ENCODE measurements around the gene CES2.
"Not testable (repeated sequence)": the region's sequence is repeated elsewhere in the genome, so short reads cannot be mapped to it uniquely, and the experiment has no call there.

Gene CES2, protein sequence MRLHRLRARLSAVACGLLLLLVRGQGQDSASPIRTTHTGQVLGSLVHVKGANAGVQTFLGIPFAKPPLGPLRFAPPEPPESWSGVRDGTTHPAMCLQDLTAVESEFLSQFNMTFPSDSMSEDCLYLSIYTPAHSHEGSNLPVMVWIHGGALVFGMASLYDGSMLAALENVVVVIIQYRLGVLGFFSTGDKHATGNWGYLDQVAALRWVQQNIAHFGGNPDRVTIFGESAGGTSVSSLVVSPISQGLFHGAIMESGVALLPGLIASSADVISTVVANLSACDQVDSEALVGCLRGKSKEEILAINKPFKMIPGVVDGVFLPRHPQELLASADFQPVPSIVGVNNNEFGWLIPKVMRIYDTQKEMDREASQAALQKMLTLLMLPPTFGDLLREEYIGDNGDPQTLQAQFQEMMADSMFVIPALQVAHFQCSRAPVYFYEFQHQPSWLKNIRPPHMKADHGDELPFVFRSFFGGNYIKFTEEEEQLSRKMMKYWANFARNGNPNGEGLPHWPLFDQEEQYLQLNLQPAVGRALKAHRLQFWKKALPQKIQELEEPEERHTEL

DNA sequence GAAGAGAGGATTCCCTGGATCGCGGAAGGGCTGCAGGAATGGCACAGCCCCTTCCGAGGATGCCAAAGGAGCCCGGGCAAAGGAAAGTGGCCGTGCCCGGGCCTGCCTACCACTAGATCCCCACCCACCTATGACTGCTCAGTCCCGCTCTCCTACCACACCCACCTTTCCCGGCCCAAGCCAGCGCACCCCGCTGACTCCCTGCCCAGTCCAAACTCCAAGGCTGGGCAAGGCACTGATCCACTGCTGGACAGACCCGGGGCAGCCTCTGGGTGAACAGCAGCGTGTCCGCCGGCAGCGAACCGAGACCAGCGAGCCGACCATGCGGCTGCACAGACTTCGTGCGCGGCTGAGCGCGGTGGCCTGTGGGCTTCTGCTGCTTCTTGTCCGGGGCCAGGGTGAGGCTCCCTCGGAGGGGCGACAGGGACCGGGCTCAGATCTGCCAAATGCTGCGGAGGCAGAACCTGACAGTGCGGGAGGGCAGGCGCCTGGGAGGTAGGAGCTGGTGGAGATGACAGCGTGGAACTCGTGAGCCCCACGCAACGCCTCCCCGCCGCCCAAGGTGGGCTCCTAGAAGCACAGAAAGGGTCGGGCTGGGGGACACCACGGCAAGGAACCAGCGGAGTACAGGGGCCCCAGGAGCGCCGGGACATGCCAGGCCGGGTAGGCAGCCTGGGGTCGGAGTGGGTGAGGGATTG, at the start of gene CES2:
CES2 (plus strand) TSS at position 203 of the 698 bp plus-strand sequence; CDS start at position 323, 120 bp downstream.
- no peak for DNase-seq

DNA sequence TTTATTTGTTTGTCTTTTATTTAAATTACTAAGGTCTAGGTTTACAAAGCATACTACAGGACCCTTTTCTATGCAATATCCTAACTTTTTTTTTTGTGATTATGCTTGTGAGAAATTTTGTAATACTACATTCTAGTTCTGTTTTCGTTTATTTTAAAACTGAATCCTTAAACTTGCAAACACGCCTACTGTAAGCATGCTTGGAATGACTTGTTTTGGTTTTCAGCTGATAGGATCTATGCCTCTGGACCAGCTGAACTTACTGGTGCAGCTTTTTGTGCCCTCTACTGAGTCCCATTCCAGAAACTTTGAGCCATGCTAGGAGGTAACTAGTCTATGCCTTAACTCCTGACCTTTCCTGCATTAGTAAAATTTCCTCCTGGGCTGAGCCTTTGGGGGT, 49.0 kb upstream of the CES2 start:
- no peak for DNase-seq

DNA sequence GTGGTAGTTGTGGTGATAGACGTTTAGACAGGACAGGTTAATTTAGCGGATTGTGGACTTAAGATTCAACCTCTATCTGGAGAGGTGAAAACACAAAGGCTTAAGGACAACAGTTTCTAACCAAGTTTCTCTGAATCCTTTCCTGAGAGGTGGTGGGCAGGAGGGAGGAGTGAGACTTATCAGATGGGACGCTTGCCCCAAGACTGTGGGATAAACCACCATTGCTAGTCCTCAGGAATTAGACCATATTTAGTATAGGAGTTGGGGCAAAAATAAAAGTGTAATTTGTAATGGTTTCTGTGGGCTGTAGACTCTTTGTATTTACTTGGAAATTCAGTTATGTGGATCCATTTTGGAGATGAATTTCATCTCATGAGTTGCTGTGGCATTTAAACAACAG, 48.4 kb upstream of the CES2 start:
- no peak for DNase-seq

DNA sequence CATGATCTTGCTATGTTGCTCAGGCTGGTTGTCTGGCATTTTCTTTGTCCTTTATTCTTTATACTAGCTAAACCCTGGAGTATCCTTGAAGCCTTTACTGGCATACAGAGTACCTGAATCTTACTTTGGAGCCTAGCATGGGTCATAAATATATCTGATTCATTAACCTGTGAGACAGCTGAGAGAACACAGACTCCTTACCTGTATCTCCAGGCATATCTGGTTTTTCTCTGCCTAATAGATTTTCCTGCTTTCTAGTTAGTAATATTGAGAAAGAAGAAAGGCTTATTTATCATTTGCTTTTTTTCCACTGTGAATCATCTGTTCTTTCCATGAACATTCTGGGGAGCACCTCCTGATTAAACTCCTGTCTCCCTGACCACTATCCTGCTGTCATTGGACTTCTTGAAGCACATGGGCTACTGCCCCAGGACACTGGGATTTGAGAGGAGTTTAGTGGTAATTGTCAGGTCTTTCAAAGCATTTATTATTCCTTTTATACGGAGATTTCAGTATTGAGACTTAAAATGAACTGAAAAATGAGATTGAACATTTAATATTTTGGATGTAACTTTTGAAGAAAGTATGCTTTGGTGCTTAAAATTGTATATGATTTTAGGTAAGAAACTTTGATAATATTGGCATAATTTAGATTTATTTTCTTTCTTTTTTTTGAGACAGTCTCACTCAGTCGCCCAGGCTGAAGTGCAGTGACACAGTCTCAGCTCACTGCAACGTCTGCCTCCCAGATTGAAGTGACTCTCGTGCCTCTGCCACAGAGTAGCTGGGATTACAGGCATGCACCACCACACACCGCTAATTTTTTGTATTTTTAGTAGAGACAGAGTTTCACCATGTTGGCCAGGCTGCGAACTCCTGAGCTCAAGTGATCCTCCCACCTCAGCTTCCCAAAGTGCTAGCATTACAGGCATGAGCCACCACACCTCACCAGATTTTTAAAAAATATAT, 46.4 kb upstream of the CES2 start:
- DNase-seq = no peak

DNA sequence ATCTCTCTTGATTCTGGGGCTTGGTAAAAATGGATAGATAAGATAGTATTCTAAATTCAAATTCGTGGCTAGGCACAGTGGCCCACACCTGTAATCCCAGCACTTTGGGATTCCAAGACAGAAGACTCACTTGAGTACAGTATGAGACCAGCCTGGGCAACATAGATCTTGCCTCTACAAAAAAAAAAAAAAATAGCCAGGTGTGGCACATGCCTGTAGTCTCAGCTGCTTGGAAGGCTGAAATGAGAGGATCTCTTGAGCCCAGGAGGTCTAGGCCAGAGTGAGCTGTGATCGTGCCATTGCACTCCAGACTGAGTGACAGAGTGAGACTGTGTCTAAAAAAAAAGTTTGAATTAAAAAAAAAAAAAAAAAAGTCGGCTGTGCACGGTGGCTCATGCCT, 45.7 kb upstream of the CES2 start:
- no peak for DNase-seq

DNA sequence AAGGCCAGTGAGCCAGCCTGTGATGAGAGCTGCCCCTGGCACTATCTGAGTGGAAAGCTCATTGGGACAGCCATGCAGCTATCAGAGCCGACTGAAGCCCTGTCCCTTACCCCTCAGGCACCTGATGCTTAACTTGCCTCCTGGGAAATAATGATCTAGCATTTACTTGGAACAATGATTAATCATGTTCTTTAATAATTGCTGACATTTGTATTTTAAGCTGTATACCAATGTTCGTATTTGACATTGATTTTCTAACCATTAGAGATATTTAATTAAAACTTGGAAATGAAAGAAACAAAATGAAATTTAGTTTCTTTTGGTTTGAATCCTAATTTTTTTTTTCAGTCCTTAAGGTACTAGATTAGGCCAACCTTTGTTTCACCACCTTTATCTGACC, 44.5 kb upstream of the CES2 start:
- no peak for DNase-seq

DNA sequence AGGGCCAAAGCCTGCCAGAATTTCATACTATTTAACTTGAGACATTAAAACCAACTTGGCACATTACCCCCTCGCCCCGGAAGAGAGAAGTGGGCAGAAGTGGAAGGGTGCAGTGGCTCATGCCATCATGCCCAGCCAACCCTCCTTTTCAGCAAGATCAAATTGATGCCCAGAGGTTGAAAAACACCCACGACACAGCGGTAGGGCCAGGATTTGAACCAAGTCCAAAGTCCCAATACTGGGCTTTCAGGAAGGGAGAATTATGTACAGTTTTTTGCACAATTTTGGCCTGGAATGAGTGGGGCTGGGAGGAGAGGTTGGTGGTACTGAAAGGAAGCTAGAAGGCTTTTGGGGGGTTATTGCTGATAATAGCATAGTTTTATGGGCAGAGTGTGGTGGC, 44.0 kb upstream of the CES2 start:
- DNase-seq = no peak

DNA sequence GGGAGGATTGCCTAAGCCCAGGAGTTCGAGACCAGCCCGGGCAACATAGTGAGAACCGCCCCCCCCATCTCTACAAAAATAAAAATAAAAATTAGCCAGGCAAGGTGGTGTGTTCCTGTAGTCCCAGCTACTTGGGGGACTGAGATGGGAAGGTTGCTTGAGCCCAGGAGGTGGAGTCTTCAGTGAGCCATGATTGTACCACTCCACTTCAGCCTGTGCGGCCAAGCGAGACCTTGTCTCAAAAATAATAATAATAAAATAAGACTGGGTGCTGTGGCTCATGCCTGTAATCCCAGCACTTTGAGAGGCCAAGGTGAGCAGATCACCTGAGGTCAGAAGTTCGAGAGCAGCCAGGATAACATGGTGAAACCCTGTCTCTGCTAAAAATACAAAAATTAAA, 43.5 kb upstream of the CES2 start:
- no peak for DNase-seq

DNA sequence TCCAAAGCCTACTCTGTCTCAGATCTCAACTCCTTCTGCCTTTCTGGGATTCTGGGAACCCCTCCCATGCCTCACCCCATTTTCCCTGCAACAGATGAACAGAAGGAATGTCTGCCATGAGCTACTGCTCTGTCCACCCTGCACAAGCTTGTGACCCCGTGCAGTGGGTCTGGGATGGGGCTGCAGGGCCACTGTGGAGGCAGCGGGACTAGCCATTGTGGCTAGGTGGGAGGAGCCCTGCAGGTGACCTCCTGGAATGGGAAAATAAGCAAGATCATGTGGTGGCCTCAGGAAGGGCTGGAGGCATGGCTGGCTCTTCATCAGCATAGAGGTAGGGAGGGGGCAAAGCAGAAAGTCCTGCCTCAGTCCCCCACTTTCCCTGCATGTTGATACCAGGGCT, 41.3 kb upstream of the CES2 start:
- no peak for DNase-seq

DNA sequence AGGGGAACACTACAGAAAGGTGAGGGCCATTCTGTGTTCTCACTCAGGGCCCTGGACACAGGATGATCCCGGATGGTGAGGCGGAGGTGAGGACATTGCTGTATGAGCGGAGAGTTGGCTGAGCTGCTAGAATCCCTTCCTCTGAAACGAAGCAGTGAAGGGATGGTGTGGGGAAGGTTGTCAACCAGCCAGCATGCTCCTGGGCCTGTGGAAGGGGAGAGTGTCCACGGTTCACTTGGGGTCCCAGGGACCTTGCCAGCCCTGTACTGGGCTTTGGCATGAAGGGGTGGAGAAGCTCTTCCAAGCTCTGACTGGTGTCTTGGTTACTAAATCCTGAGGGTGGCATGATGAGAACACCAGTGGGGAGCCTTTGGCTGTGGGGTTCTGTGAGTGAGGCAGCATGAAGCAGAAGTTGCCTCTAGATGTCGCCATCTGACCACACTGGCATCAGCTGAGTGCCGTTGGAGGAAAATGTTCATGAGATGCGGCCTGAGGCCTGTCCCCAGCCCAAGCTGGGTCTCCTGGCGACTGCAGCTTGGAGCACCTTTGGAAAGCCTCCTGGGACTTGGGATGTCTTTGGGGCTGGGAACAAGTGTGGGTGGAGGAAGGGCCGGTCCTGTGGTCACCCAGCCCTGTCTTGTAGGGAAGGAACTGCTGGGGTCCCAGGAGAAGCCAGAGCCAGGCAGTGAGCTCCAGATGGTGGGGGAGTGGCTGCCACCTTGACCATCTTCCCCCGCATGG, 40.2 kb upstream of the CES2 start:
- no peak for DNase-seq

DNA sequence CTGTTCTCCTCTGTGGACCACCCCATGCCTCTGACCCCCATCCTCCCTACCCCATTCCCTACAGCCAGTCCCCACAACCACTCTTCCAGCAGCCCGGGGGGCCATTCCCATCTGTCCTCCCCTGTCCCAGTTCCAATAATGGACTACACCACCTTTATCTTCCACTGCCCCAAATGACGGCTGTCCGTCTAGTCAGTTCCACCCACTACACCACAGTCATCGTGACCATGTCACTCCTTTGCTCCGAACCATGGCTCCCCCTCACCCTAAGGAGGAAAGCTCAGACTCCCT, 39.7 kb upstream of the CES2 start:
- DNase-seq = no peak

DNA sequence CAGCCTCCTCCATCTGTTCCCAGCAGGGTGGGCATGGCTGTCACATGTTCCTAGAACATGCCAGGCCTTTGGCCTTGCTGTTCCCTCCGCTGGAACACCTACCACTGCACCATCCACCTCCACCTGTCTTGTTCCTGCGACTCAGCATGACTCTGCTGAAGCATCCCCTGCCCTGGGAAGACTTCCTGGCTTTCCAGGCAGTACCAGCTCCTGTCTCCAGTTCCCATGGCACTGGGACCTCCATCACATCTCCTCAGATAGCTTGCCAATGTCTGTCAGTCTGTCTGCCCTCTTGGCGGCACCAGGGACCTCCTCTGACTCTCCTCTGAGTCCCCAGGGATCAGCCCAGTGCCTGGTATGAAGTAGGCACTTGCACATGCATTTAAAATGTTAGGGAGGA, 39.3 kb upstream of the CES2 start:
- DNase-seq = no peak

DNA sequence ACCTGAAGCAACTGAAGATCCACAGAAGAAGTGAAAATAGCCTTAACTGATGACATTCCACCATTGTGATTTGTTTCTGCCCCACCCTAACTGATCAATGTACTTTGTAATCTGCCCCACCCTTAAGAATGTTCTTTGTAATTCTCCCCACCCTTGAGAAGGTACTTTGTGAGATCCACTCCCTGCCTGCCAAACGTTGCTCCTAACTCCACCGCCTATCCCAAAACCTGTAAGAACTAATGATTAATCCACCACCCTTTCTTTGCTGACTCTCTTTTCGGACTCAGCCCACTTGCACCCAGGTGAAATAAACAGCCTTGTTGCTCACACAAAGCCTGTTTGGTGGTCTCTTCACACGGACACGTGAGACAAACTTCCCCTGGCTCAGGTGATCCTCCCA, 38.6 kb upstream of the CES2 start:
- not testable (repeated sequence) for DNase-seq

DNA sequence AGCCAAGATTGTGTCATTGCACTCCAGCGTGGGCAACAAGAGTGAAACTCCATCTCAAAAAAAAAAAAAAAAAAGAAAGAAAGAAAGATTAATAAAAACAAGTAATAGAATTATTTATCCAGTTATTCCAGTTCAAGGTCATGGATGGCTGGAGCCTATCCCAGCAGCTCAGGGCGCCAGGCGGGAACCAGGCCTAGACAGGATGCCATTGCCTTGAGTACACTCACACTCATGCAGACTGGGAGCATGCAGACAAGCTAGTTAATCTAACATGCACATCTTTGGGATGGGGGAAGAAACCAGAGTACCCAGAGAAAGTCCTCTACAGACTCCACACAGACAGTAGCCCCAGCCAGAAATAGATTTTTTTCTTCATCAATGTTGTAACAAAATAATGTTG, 37.1 kb upstream of the CES2 start:
- no peak for DNase-seq

DNA sequence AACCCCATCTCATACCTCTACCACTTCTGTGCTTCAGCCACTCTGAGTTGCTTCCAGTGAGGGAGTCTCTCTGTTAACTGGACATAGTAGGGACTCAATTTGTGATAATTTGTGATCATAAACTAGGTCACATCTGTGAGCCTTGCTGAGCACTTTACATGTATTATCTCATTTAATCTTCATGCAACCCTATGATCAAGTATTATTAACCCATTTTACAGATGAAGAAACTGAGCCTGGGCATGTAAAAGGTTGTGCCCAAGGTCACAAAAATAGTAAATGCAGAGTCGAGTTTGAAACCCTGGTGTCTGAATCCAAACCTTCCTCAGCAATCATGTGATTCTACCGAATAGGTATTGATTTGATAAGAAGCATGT, 36.4 kb upstream of the CES2 start:
- no peak for DNase-seq

DNA sequence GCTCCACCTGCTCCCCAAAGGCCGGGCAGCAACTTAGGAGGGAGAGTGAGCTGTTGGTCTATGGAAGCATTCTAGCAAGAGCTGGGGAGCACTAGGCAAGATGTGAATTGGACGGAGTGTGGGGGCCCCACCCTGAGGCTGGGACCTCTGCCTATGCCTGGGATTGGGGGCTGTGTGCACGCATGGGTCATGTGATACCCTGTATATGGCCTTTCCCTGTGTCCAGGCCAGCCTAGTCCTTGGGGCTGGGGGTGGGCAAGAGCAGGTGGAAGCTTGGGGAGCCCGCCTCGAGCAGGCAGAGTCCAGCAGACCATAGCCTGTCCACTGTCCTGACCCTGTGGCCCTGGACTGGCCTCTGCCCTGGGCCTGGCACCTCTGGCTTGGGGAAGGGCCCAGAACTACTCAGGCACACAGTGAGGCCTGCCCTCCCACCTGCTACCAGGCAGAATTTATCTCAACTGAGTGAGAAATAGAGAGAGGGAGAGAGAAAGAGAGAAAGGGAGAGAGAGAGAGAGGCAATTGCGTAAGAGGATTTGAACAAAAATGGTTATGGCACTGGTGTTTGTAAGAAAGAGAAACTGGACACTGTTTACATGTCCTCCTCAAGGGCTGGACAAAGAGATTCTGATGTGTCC, 35.9 kb upstream of the CES2 start:
- DNase-seq = no peak

DNA sequence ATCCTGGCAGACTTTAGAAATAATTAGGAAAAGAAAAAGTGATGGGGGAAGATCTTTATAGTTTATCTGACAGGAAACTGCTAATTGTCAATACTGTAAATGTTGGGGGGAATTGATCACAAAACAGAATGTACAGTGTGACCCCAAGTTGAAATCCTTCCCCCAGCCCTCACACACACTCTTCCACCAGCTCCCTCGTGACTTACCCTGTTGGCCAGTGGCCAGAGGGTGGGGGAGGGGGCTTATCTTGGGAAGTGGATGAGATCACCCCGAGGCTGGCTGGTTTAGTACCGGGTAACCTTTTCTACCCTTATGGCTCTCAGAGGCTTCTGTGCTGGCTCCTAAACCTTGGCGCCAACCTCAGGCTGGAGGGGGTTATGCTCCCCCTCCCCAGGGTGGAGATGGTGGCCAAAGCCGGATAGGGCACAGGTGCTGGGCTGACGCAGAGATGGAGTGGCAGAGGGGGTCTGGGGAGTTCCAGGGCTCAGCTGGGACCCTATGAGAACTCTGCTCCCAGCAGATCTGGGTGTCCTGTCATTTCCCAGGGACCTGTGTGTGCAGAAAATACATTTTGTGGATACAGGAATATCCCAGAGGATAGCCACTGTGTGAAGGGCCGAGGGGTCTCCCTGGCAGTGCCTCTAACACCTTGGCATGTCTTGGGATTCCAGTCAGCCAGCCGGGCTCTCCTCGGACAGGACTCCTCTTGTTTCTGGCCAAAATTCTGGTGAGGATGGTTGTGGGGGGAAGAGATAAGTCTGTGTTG, 35.2 kb upstream of the CES2 start:
- DNase-seq = no peak

DNA sequence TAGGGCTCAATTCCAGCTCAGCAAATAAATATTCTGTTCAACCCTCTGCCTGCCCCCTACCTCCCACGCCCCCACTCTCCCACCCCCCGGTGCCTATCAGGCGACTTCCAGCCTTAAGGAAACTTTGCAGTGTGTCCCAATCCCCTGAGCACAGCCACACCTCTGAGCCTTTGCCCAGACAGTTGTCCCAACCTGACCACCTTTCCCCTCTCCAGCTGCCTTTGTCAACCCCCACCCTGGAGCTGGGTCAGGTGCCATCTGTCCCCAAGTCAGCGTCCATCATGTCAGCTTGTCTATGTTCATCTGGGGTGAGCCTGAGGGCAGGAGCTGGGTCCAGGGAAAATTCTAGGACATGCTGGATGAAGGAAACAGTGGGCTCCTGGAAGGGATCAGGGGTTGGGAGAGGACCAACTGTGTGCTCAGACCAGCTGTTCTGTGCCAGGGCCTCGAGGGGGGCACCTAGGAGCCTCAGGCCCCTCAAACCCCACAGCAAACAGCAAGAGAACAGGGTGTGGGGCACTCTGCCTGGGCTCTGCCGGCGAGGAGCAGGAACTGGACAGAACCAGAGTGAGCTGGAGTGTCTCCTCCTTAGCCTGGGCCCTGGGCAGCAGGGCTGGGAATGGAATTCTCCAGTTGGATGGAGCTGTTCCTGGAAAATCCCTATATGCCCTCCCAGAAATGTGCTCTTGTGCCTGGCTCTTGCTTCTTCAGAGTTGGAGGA, 34.4 kb upstream of the CES2 start:
- DNase-seq = no peak

DNA sequence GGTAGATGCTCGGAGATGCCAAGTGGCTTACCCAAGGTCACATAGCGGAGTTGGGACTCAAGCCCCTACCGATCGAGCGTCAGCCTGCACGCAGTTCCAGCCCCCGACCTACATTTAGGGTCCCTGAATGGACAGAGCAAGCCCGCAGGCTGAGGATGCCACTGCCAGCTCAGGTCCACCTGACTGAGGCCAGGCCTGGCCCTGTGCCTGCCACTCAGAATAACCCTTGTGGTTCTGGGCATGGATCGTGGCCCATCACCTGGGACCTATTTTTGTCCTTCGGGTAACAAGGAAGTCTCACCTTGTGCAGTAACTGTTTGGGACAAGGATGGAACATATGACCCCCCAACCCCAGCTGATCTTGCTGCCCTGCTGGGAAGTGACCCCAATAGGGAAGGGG, 33.7 kb upstream of the CES2 start:
- DNase-seq = no peak
